ENCODE data around the gene XCL1. TPM values are rescaled to one million over a fixed set of nuclear protein-coding genes. Genes with fewer than 3 reads are reported as not detected.
"Not testable (repeated sequence)": the region's sequence is repeated elsewhere in the genome, so short reads cannot be mapped to it uniquely, and the experiment has no call there.

Gene XCL1
- total RNA-seq, 2 donors from 2014 or later = 0.50 TPM; not detected in 1

DNA sequence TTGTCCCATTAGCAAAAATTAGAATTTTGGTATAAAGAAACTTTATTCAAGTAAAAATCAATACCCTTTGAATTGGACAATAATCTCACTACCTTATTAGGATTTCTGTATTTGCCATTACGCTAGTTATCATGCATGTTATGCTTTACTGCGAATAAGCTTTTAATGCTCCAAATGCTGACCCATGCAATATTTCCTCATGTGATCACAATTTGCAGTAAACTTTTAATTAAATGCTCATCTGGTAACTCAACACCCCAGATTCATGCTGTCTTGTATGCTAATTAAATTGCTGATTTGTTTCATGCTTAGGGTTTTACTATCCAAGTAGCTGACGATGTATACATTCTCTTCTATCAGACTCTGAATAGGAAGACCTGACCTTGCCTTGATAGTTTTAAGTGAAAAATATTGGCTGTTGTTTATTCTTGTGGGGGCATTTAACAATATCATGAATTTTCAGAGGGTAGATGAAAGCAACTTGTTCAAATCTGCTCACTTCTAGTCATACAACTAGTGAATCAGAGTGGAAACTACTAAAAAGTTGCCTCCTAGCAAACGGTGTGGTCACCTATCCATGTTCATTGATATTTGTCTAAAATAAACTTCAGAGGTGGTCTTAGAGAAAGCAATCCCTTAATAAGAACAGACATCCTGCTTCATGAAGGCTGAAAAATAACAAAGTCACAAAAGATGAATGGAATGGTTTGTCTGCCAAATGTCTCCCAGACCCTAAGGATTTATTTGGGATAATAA is 5.6 kb downstream of the XCL1 start:
- H3K27me3 Mint-ChIP-seq = no peaks in the 10 kb centered on the region
- H3K4me1 Mint-ChIP-seq = no peaks in the 10 kb centered on the region
- H3K9me3 Mint-ChIP-seq = no peaks in the 10 kb centered on the region
- ATAC-seq (replicated peaks) = no peak
- H3K27ac Mint-ChIP-seq = no peak overlapping the region
- H3K36me3 Mint-ChIP-seq (ENCODE audit: low read depth) = no peaks in the 10 kb centered on the region
- H3K4me3 Mint-ChIP-seq = no peak overlapping the region

- ATAC-seq (replicated peaks) = no peak
- Mint-ChIP-seq H3K36me3 (ENCODE audit: low read depth) (no peaks in the 10 kb centered on the region), H3K27me3 (no peaks in the 10 kb centered on the region)
Measured at GRCh38 chr1:168582688-168583336, 6.4 kb downstream of the XCL1 start.

GRCh38 chr1:168583571-168583970 is 7.2 kb downstream of the XCL1 start:
- no peak overlapping the region for H3K27ac Mint-ChIP-seq
- ATAC-seq (replicated peaks) = no peak
- H3K27me3 Mint-ChIP-seq = no peaks in the 10 kb centered on the region
- H3K4me1 Mint-ChIP-seq = no peaks in the 10 kb centered on the region
- H3K4me3 Mint-ChIP-seq = no peak overlapping the region
- H3K36me3 Mint-ChIP-seq (ENCODE audit: low read depth) = no peaks in the 10 kb centered on the region
- peaks cover 3% of the 10 kb centered on the region for H3K9me3 Mint-ChIP-seq

More at GRCh38 chr1:168582688-168583336, 6.4 kb downstream of the XCL1 start:
- peaks cover 3% of the 10 kb centered on the region for H3K9me3 Mint-ChIP-seq
- H3K27ac Mint-ChIP-seq = no peak overlapping the region
- H3K4me1 Mint-ChIP-seq = no peaks in the 10 kb centered on the region
- no peak overlapping the region for H3K4me3 Mint-ChIP-seq

DNA sequence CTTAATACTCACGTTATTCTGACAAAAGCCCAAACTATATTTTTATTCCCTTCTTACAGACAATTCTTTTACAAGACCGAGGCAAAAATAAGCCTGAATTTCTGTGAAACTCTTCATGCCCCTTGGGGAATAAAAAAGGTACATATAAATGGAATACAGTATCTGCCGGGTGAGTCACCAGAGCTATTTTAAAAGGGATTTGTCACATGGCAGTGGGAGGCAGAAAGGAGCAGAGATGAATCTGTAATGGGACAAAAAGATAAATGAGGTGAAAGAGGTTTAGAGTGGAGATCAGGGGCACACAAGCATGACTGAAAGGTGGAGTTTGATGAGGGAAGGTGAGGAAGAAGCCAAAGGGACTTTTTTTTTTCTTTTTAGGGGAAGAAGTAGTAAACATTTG is 8.8 kb downstream of the XCL1 start:
- Mint-ChIP-seq H3K4me1 (no peaks in the 10 kb centered on the region), H3K4me3 (no peak overlapping the region), H3K9me3 (peaks cover 3% of the 10 kb centered on the region), H3K27ac (no peak overlapping the region), H3K27me3 (no peaks in the 10 kb centered on the region), H3K36me3 (ENCODE audit: low read depth) (no peaks in the 10 kb centered on the region)
- no peak for ATAC-seq (replicated peaks)

GRCh38 chr1:168585937-168586336 is 9.5 kb downstream of the XCL1 start:
- no peak for ATAC-seq (replicated peaks)
- no peak overlapping the region for H3K27ac Mint-ChIP-seq
- no peaks in the 10 kb centered on the region for H3K4me1 Mint-ChIP-seq
- H3K36me3 Mint-ChIP-seq (ENCODE audit: low read depth) = no peaks in the 10 kb centered on the region
- H3K27me3 Mint-ChIP-seq = no peaks in the 10 kb centered on the region
- H3K4me3 Mint-ChIP-seq = no peak overlapping the region
- H3K9me3 Mint-ChIP-seq = peaks cover 3% of the 10 kb centered on the region

DNA sequence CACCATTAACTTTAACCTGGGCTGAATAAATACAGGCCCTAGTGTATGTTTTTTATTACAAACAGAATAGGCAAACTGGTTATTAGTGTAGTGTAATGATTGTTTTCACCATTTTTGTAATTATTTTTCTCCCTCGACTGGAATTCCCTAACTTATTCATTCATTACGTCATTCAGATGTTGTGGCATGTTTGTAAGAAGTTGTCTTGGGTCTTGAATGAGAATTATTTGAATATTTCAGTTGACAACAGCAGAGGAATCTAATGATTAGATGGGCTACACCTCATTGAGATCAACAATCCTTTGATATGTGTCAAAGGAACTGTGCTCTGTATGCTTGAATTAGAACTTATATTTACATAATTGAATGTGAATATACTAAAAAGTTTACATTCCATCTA is 12.8 kb downstream of the XCL1 start:
- no peak overlapping the region for H3K27ac Mint-ChIP-seq

DNA sequence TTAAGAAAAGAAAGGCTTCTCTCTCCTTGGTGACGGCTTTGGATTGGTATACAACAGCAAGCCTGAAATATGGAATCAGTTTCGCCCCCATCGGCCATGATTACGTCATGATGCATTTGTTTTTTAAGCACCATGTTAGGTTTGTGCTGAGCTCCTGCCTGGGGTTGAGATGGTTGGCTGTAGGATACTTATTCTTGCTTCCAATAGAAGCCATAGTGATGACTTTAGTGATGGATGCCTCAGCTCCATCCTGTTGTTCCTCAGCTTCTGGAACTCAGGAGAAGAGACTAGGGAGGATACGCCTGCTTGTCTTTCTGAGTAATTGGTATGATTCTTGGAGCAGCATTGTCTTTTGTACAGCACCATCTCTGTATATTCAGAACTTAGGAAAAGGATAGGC is 14.7 kb downstream of the XCL1 start:
- no peaks in the 10 kb centered on the region for H3K4me1 Mint-ChIP-seq
- no peaks in the 10 kb centered on the region for H3K36me3 Mint-ChIP-seq (ENCODE audit: low read depth)
- no peak overlapping the region for H3K27ac Mint-ChIP-seq
- H3K4me3 Mint-ChIP-seq = no peak overlapping the region
- no peaks in the 10 kb centered on the region for H3K27me3 Mint-ChIP-seq
- ATAC-seq (replicated peaks) = no peak
- peaks cover 3% of the 10 kb centered on the region for H3K9me3 Mint-ChIP-seq

More for the DNA sequence above, 12.8 kb downstream of the XCL1 start:
- ATAC-seq (replicated peaks) = no peak
- Mint-ChIP-seq H3K4me1 (no peaks in the 10 kb centered on the region), H3K27me3 (no peaks in the 10 kb centered on the region), H3K4me3 (no peak overlapping the region), H3K9me3 (peaks cover 3% of the 10 kb centered on the region), H3K36me3 (ENCODE audit: low read depth) (no peaks in the 10 kb centered on the region)

DNA sequence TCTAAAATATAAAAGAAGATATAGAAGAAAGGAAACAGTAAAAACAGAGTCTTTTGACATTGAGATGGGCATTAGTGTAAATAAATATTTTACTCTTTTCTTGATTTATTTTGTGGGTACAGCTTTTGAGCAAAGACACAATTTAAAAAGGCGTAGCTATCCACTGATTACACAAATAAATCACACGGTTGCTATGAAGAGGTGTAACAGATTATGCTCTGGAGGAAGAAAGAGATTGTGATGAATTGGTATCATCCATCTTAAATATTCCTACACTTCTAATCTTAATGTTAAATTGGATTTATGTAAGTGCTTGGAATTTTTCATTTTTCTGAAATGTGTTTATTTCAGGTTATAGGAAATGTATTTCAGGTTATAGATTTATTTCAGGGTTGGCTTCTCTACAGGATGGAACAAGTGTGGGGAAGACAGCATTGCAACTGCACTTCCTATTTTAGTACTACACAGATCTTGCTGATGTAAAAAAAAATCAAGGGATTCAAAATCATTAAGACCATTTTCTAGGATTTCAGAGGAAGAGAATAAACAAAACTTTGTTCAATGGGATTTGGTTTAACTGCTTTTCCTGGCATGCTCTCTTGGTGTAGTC is 15.3 kb downstream of the XCL1 start:
- H3K36me3 Mint-ChIP-seq (ENCODE audit: low read depth) = no peaks in the 10 kb centered on the region
- peaks cover 3% of the 10 kb centered on the region for H3K9me3 Mint-ChIP-seq
- H3K4me3 Mint-ChIP-seq = no peak overlapping the region
- H3K4me1 Mint-ChIP-seq = no peaks in the 10 kb centered on the region
- no peak overlapping the region for H3K27ac Mint-ChIP-seq
- no peaks in the 10 kb centered on the region for H3K27me3 Mint-ChIP-seq
- ATAC-seq (replicated peaks) = no peak

- H3K4me3 Mint-ChIP-seq; H3K36me3 Mint-ChIP-seq (ENCODE audit: low read depth); H3K27ac Mint-ChIP-seq; ATAC-seq (replicated peaks); H3K27me3 Mint-ChIP-seq; H3K4me1 Mint-ChIP-seq; H3K9me3 Mint-ChIP-seq: not testable (repeated sequence)
Measured at GRCh38 chr1:168595403-168595802, 19.0 kb downstream of the XCL1 start.

- no peaks in the 10 kb centered on the region for H3K9me3 Mint-ChIP-seq
- H3K27ac Mint-ChIP-seq = no peak overlapping the region
- no peaks in the 10 kb centered on the region for H3K36me3 Mint-ChIP-seq (ENCODE audit: low read depth)
- ATAC-seq (replicated peaks) = peak; percentile 53
- no peaks in the 10 kb centered on the region for H3K27me3 Mint-ChIP-seq
- no peaks in the 10 kb centered on the region for H3K4me1 Mint-ChIP-seq
- no peak overlapping the region for H3K4me3 Mint-ChIP-seq
Measured at GRCh38 chr1:168598125-168598524, 21.7 kb downstream of the XCL1 start.

- no peak overlapping the region for H3K4me3 Mint-ChIP-seq
- no peak overlapping the region for H3K27ac Mint-ChIP-seq
- H3K4me1 Mint-ChIP-seq = no peaks in the 10 kb centered on the region
- no peaks in the 10 kb centered on the region for H3K27me3 Mint-ChIP-seq
- H3K36me3 Mint-ChIP-seq (ENCODE audit: low read depth) = no peaks in the 10 kb centered on the region
- no peaks in the 10 kb centered on the region for H3K9me3 Mint-ChIP-seq
- no peak for ATAC-seq (replicated peaks)
Measured at GRCh38 chr1:168598892-168599291, 22.5 kb downstream of the XCL1 start.

DNA sequence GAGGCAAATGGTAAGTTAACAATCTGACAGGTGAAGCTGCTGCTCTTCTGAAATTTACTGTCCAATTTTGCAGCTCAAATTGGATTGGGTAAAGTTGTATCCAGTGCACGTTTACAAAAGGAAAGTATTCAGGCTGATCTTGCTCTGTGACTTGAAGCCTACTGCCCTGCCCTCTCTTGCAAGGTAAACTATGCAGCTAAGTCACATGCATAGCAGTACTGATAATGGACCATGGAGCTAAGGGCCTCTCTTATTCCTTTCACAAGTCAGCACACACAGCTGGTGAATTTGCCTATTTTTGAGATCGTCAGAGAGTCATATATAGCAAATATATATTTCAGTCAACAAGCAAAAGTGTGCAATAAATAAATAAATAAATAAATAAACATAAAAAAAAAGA is 23.2 kb downstream of the XCL1 start:
- no peaks in the 10 kb centered on the region for H3K9me3 Mint-ChIP-seq
- H3K27me3 Mint-ChIP-seq = no peaks in the 10 kb centered on the region
- H3K36me3 Mint-ChIP-seq (ENCODE audit: low read depth) = no peaks in the 10 kb centered on the region
- no peak for ATAC-seq (replicated peaks)
- no peak overlapping the region for H3K4me3 Mint-ChIP-seq
- no peaks in the 10 kb centered on the region for H3K4me1 Mint-ChIP-seq
- no peak overlapping the region for H3K27ac Mint-ChIP-seq

DNA sequence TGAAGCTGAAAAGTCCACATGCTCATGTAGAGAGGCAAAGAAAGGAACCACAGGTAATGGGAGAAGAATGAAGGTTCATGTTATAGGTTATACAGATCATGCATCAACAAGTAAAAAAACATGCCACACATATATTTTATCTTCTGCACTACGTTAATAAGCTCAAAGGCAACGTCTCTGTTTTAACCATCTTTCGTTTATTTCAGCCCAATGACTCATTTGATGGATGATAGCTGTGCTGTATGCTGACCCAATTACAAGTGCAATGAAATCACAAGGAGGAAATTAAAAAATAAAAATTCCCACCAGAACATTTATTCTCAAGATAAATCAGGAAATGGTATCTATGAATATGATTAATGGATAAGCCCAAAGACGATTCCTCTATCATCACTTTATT is 24.6 kb downstream of the XCL1 start:
- Mint-ChIP-seq H3K27ac (no peak overlapping the region), H3K4me3 (no peak overlapping the region), H3K4me1 (no peaks in the 10 kb centered on the region), H3K36me3 (ENCODE audit: low read depth) (no peaks in the 10 kb centered on the region), H3K9me3 (no peaks in the 10 kb centered on the region), H3K27me3 (no peaks in the 10 kb centered on the region)
- no peak for ATAC-seq (replicated peaks)

GRCh38 chr1:168603501-168604110 is 27.2 kb downstream of the XCL1 start:
- Mint-ChIP-seq H3K9me3 (no peaks in the 10 kb centered on the region), H3K4me3 (no peak overlapping the region), H3K36me3 (ENCODE audit: low read depth) (no peaks in the 10 kb centered on the region), H3K4me1 (no peaks in the 10 kb centered on the region), H3K27ac (no peak overlapping the region), H3K27me3 (peaks cover 1% of the 10 kb centered on the region)
- peak; percentile 83 for ATAC-seq (replicated peaks)

DNA sequence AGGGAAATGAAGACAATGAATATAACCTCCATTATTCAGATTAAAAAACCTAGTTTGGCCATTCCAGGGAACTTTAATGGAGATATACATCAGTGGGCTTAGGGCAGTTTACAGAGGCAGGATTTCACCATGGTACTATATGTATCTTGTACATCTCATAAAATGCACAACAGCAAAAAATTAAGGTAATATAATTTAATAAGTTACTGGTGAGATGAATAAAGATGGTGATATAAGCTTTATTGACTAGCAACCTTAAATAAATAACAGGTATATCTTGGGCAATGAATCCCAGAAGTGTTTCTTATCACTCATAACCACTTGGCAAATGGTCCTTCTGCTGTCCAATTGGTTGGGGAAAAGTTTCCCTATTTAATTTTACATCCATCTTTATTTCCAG is 29.0 kb downstream of the XCL1 start:
- no peaks in the 10 kb centered on the region for H3K36me3 Mint-ChIP-seq (ENCODE audit: low read depth)
- H3K9me3 Mint-ChIP-seq = no peaks in the 10 kb centered on the region
- H3K27me3 Mint-ChIP-seq = peaks cover 10% of the 10 kb centered on the region
- H3K4me1 Mint-ChIP-seq = no peaks in the 10 kb centered on the region
- no peak overlapping the region for H3K4me3 Mint-ChIP-seq
- no peak for ATAC-seq (replicated peaks)
- no peak overlapping the region for H3K27ac Mint-ChIP-seq

Measured in activated T-helper 17 cell treated with anti-CD3 and anti-CD28 coated beads, Interleukin-2, amount 50 U/mL, for 72 hours (primary cell).